Mesenchymal stem cell (in vitro differentiated cells and primary cell): ENCODE results near the gene TTC27.
"Not testable (repeated sequence)": the region's sequence is repeated elsewhere in the genome, so short reads cannot be mapped to it uniquely, and the experiment has no call there.

ENCODE experiments used
- DNase-seq: peaks from one replicate; pipeline ENCODE4 v3.0.0-alpha.2; 2013
- H2AFZ ChIP-seq: one replicate; pipeline ENCODE4 v1.6.1; 2013; ENCODE audit warnings: low read depth, mild to moderate bottlenecking, control low read depth, inconsistent platforms, low read length, moderate library complexity
- H2AK5ac ChIP-seq: 2 replicates; pipeline ENCODE4 v1.6.1; 2013; ENCODE audit warnings: low read length, moderate library complexity, mild to moderate bottlenecking, inconsistent platforms; ENCODE audit not compliant: severe bottlenecking
- H2BK120ac ChIP-seq: one replicate; pipeline ENCODE4 v1.6.1; 2013; ENCODE audit warnings: low read depth, mild to moderate bottlenecking, inconsistent platforms, low read length, moderate library complexity
- H2BK12ac ChIP-seq, 2 experiments: one replicate each; pipeline ENCODE4 v1.6.1; 2013; ENCODE audit warnings: inconsistent platforms in 2 of 2, low read length in 2 of 2, mild to moderate bottlenecking in 2 of 2, moderate library complexity in 2 of 2, control low read depth in 1 of 2
- H2BK15ac ChIP-seq: one replicate; pipeline ENCODE4 v1.6.1; 2013; ENCODE audit warnings: mild to moderate bottlenecking, low read depth, inconsistent platforms; ENCODE audit not compliant: poor library complexity, severe bottlenecking
- H2BK5ac ChIP-seq: 2 replicates; pipeline ENCODE4 v1.6.1; 2013; ENCODE audit warnings: low read depth, mild to moderate bottlenecking, low read length, control low read depth, inconsistent platforms; ENCODE audit not compliant: poor library complexity, severe bottlenecking
- H3K14ac ChIP-seq, 2 experiments: one replicate each; pipeline ENCODE4 v1.6.1; 2013; ENCODE audit warnings: inconsistent platforms in 2 of 2, low read length in 2 of 2, control low read depth in 1 of 2, mild to moderate bottlenecking in 1 of 2, moderate library complexity in 1 of 2
- H3K18ac ChIP-seq, 2 experiments: one replicate each; pipeline ENCODE4 v1.6.1; 2013; ENCODE audit warnings: inconsistent platforms in 2 of 2, low read length in 2 of 2, control low read depth in 1 of 2, low read depth in 1 of 2, mild to moderate bottlenecking in 1 of 2
- H3K23ac ChIP-seq, 2 experiments: one replicate each; pipeline ENCODE4 v1.6.1; 2013; ENCODE audit warnings: inconsistent platforms in 2 of 2, low read length in 2 of 2, mild to moderate bottlenecking in 2 of 2, moderate library complexity in 2 of 2, control low read depth in 1 of 2
- H3K27ac ChIP-seq: 2 replicates; pipeline ENCODE4 v1.5.1; 2013; ENCODE audit warnings: mild to moderate bottlenecking, moderate library complexity, low read length, control low read depth, inconsistent platforms; ENCODE audit not compliant: poor library complexity, severe bottlenecking
- H3K27me3 ChIP-seq, 2 experiments: 2 replicates each; pipeline versions ENCODE4 v1.6.1 to v1.7.0; 2013; ENCODE audit warnings: low read length in 2 of 2, mild to moderate bottlenecking in 2 of 2, moderate library complexity in 2 of 2, control low read depth in 1 of 2, inconsistent platforms in 1 of 2; ENCODE audit not compliant: control insufficient read depth in 1 of 2, insufficient read depth in 1 of 2
- H3K36me3 ChIP-seq, 2 experiments: 2 replicates each; pipeline versions ENCODE4 v1.6.1 to v1.7.0; 2013; ENCODE audit warnings: low read length in 2 of 2, control low read depth in 1 of 2, inconsistent platforms in 1 of 2, low read depth in 1 of 2, mild to moderate bottlenecking in 1 of 2; ENCODE audit not compliant: insufficient read depth in 2 of 2, control insufficient read depth in 1 of 2
- H3K4ac ChIP-seq, 2 experiments: one replicate each; pipeline ENCODE4 v1.6.1; 2013; ENCODE audit warnings: inconsistent platforms in 2 of 2, low read length in 2 of 2, mild to moderate bottlenecking in 2 of 2, moderate library complexity in 2 of 2, control low read depth in 1 of 2, low read depth in 1 of 2
- H3K4me1 ChIP-seq: 2 replicates; pipeline ENCODE4 v1.6.1; 2013; ENCODE audit warnings: low read depth, low read length, control low read depth; ENCODE audit not compliant: control insufficient read depth, insufficient read depth
- H3K4me2 ChIP-seq: 2 replicates; pipeline ENCODE4 v1.6.1; 2013; ENCODE audit warnings: low read length, mild to moderate bottlenecking, inconsistent platforms; ENCODE audit not compliant: poor library complexity, severe bottlenecking
- H3K4me3 ChIP-seq, 2 experiments: 2 replicates each; pipeline versions ENCODE4 v1.5.1 to v1.7.0; 2013; ENCODE audit warnings: low read length in 2 of 2, mild to moderate bottlenecking in 2 of 2, control low read depth in 1 of 2, low read depth in 1 of 2; ENCODE audit not compliant: insufficient read depth in 1 of 2
- H3K79me1 ChIP-seq: replicated peaks from 2 replicates; pipeline ENCODE4 v1.6.1; 2013; ENCODE audit warnings: mild to moderate bottlenecking, control low read depth, low read length, inconsistent platforms; ENCODE audit not compliant: poor library complexity, severe bottlenecking
- H3K9ac ChIP-seq: 2 replicates; pipeline ENCODE4 v1.7.0; 2013; ENCODE audit warnings: mild to moderate bottlenecking, low read length, moderate library complexity
- H3K9me3 ChIP-seq: 2 replicates; pipeline ENCODE4 v1.7.0; 2013; ENCODE audit warnings: mild to moderate bottlenecking, low read length; ENCODE audit not compliant: control insufficient read depth
- H4K8ac ChIP-seq: one replicate; pipeline ENCODE4 v1.6.1; 2013; ENCODE audit warnings: inconsistent platforms, mild to moderate bottlenecking, low read length, moderate library complexity
- H4K91ac ChIP-seq: one replicate; pipeline ENCODE4 v1.6.1; 2013; ENCODE audit warnings: mild to moderate bottlenecking, low read length, inconsistent platforms
- WGBS: methylation state at CpG from one replicate; pipeline ENCODE4 v1.1.7; 2013; ENCODE audit warnings: mixed read lengths; 5-methylcytosine and 5-hydroxymethylcytosine counted together

Gene TTC27

GRCh38 chr2:32727157-32727556, 99.3 kb downstream of the TTC27 start:
- peaks cover 5% of the 10 kb centered on the region for H3K79me1 ChIP-seq
- no peak overlapping the region for H2AFZ ChIP-seq
- H3K4me1 ChIP-seq = no peaks in the 10 kb centered on the region
- DNase-seq = no peak
- no peak overlapping the region for H2AK5ac ChIP-seq
- no peak overlapping the region for H3K27ac ChIP-seq
- no peaks in the 10 kb centered on the region for H3K9me3 ChIP-seq
- no peak overlapping the region for H3K23ac ChIP-seq
- no peak overlapping the region for H2BK12ac ChIP-seq
- no peak overlapping the region for H2BK5ac ChIP-seq
- no peak overlapping the region for H2BK120ac ChIP-seq
- no peak overlapping the region for H3K9ac ChIP-seq
- no peak overlapping the region for H3K14ac ChIP-seq
- WGBS = no CpG with 5 or more reads among the region's 1 CpG
- no peak overlapping the region for H3K4me2 ChIP-seq
- H4K91ac ChIP-seq = no peak overlapping the region
- H3K27me3 ChIP-seq = no peaks in the 10 kb centered on the region
- H2BK15ac ChIP-seq = no peak overlapping the region
- H3K36me3 ChIP-seq = peaks cover under 1 to 6% of the 10 kb centered on the region in 2 experiments
- H3K18ac ChIP-seq = no peak overlapping the region
- H4K8ac ChIP-seq = no peak overlapping the region
- no peak overlapping the region for H3K4me3 ChIP-seq
- no peak overlapping the region for H3K4ac ChIP-seq

GRCh38 chr2:32730958-32731357, 103.1 kb downstream of the TTC27 start:
- H3K27me3 ChIP-seq, H3K4me1 ChIP-seq, H3K36me3 ChIP-seq, H3K18ac ChIP-seq, H4K8ac ChIP-seq, H4K91ac ChIP-seq, H3K9me3 ChIP-seq, H2BK12ac ChIP-seq, H3K27ac ChIP-seq, H3K4ac ChIP-seq, H3K79me1 ChIP-seq, H2AK5ac ChIP-seq, H2BK120ac ChIP-seq, H3K4me3 ChIP-seq, H2BK5ac ChIP-seq, DNase-seq, H3K23ac ChIP-seq, H2BK15ac ChIP-seq, H2AFZ ChIP-seq, H3K4me2 ChIP-seq, H3K9ac ChIP-seq, H3K14ac ChIP-seq: not testable (repeated sequence)
- 98% methylated on average over 8 of the region's 8 CpGs for WGBS

GRCh38 chr2:32732120-32732519, 104.3 kb downstream of the TTC27 start:
- Histone ChIP-seq H4K91ac (no peak overlapping the region), H3K27ac (no peak overlapping the region), H2AK5ac (no peak overlapping the region), H2BK5ac (no peak overlapping the region), H3K14ac (no peak overlapping the region), H3K9ac (no peak overlapping the region), H4K8ac (no peak overlapping the region), H3K4me2 (no peak overlapping the region), H2BK120ac (no peak overlapping the region), H2BK15ac (no peak overlapping the region), H3K36me3 (peaks cover 0 to 6% of the 10 kb centered on the region in 2 experiments), H2BK12ac (no peak overlapping the region), H3K27me3 (no peaks in the 10 kb centered on the region), H3K79me1 (peaks cover 5% of the 10 kb centered on the region), H3K9me3 (no peaks in the 10 kb centered on the region), H3K4me1 (no peaks in the 10 kb centered on the region), H2AFZ (no peak overlapping the region), H3K23ac (no peak overlapping the region), H3K4ac (no peak overlapping the region), H3K4me3 (no peak overlapping the region), H3K18ac (no peak overlapping the region)
- WGBS = no CpG with 5 or more reads among the region's 1 CpG
- DNase-seq = no peak

GRCh38 chr2:32732912-32733472, 105.1 kb downstream of the TTC27 start:
- no peak overlapping the region for H3K4ac ChIP-seq
- H3K4me1 ChIP-seq = no peaks in the 10 kb centered on the region
- peaks cover 5% of the 10 kb centered on the region for H3K79me1 ChIP-seq
- no peak overlapping the region for H3K4me3 ChIP-seq
- H2BK15ac ChIP-seq = no peak overlapping the region
- WGBS = 96% methylated on average over 2 of the region's 2 CpGs
- H2BK5ac ChIP-seq = no peak overlapping the region
- H3K14ac ChIP-seq = no peak overlapping the region
- DNase-seq = no peak
- peak overlapping the region; percentile 27 for H2AFZ ChIP-seq
- no peaks in the 10 kb centered on the region for H3K27me3 ChIP-seq
- H3K23ac ChIP-seq = no peak overlapping the region
- no peak overlapping the region for H2BK120ac ChIP-seq
- no peak overlapping the region for H4K8ac ChIP-seq
- no peak overlapping the region for H3K9ac ChIP-seq
- no peaks in the 10 kb centered on the region for H3K9me3 ChIP-seq
- no peak overlapping the region for H4K91ac ChIP-seq
- H3K4me2 ChIP-seq = no peak overlapping the region
- H3K36me3 ChIP-seq = peaks cover 0 to 14% of the 10 kb centered on the region in 2 experiments
- no peak overlapping the region for H3K18ac ChIP-seq
- no peak overlapping the region for H2BK12ac ChIP-seq
- H3K27ac ChIP-seq = no peak overlapping the region
- H2AK5ac ChIP-seq = no peak overlapping the region
